Tibial nerve (tissue), 4 donors: Measurements from ENCODE around the gene SLC25A31.
A peak's percentile ranks its signal among the peaks of the same experiment; 100 is the strongest.

ENCODE experiments used
- CTCF ChIP-seq, 5 experiments: fragments of 200-600 bp in 3 of 5; fragments of 450-650 bp in 2 of 5; sonication (generic) in 3 of 5; IDR thresholded peaks; one replicate each; pipeline ENCODE4 v1.5.1; 2016 to 2019; ENCODE audit warnings: antibody characterized with exemption in 5 of 5, mild to moderate bottlenecking in 3 of 5, moderate library complexity in 2 of 5
- EP300 ChIP-seq, 2 donors: sonication (generic); formaldehyde crosslinking; IDR thresholded peaks; one replicate each; pipeline ENCODE4 v1.6.1; 2017; ENCODE audit warnings: antibody characterized with exemption in 2 of 2, mild to moderate bottlenecking in 1 of 2
- POLR2A ChIP-seq, 2 donors: fragments of 450-650 bp; IDR thresholded peaks; one replicate each; pipeline ENCODE4 v1.6.1; 2017; ENCODE audit warnings: antibody characterized with exemption in 2 of 2, mild to moderate bottlenecking in 2 of 2, moderate library complexity in 2 of 2

DNA sequence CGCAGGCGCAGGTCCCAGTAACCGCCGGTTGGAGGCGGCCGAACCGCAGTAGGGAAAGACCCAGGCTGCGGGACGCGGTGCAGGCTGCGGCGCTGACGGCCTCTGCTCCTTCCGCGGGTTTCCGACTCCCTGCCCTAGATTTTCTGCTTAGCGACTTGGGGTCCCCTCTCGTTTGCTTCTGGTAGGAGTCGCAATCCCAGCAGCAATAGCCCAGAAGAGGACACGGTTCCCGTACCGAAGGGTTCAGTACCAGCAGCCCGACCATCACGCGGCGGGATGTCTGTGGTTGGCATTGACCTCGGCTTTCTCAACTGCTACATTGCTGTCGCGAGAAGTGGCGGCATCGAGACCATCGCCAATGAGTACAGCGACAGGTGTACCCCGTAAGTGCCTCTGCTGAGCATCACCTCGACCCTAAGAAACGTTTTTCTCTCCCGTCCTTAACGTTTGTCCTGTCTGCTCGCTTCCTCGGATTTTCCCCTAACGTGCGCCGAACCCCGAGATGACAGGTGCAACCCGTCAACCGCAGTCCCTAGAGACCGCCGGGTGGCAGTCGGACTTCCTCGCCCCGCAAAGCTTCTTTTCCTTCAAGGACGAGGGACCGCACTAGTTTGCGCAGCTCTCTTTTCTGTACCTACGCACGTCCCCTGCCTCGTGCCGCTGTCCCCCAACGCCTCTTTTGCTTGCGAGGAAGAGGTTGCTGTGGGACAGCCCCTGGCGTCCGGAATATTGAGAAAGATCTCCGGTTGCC, 52.2 kb downstream of the SLC25A31 start, which contains the start of gene HSPA4L:
- peak in 4 of 5 experiments; percentile 14 to 78 (median 50) for TF ChIP-seq CTCF (IDR thresholded peaks at IDR 0.05)
- TF ChIP-seq POLR2A (IDR thresholded peaks at IDR 0.05), result peak; percentile 87 to 91
- peak in 1 of 2 donors; percentile 94 for TF ChIP-seq EP300 (IDR thresholded peaks at IDR 0.05)
